Nucleus accumbens (tissue), 56 donors: ENCODE measurements around the gene MCF2L2.
A peak's percentile ranks its signal among the peaks of the same experiment; 100 is the strongest.
"Not testable (repeated sequence)": the region's sequence is repeated elsewhere in the genome, so short reads cannot be mapped to it uniquely, and the experiment has no call there.

ENCODE experiments used
- DNase-seq, 56 donors: peaks; one replicate each; lab custom pipeline; 2025; lab: John Stamatoyannopoulos, UW

Gene MCF2L2

DNA sequence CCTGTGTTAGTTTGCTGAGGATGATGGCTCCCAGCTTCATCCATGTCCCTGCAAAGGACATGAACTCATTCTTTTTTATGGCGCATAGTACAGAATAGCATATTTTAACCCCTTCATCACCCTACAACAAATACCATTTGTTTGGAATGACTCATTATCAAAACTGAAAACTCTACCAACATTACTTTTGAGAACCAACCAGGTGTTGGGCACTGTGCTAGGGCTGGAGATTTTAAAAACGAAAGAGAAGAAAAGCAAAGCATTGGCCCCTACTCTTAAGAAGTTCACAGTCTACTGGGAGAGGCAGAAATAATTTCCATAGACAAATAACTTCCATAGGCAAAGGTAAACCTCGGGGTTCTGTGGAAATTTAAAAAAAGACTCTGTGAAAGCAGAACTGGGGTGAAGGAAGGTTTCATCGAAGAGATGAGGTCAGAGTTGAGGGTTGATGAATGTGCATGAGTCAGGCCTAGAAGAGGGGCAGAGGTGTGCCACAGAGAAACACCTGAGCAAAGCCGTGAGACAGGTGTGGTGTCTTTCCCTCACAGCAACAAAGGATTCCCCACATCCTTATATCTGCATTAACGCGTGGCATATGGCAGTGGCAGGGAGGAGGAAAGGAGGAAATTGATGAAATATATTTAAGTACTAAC lies 51.0 kb downstream of the MCF2L2 start:
- no peak for DNase-seq

DNA sequence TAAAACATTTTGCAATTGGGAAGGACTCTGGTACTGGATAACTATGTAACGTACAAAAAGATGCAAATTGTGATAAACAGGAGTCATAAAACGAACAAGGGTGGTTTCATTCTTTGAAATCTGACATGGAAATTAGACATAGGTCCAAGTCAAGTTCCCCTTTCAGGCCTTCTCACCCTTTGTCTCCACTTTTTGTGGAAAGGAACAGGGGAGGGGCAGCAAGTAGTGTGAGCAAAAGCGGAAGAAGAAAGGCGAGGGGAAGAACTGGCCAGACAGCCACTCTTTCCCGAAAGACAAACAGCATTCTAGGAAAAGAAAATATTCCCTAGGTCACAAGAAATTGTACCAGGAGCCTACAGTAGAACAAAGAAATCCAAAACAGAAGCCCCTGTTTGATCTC lies 52.6 kb downstream of the MCF2L2 start:
- peak in 1 of 56 donors; percentile 16 for DNase-seq

DNA sequence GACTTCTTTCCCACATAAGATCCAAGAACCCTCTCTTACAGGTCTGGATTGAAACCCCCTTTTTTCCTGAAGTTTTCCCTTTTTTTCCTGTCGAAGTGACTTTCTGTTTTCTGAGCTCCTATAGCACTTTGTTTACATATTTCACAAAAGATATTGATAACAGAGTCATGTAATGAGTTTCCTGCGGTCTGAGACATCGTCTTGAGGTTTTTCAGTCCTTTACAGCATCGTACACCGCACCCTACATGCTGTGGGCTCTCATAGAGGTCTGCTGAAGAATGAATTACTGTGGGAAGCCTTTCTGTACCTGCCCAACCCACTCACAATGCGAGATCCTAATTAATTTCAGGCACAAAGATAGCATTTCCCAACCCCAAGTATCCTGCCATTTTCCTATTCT lies 53.1 kb downstream of the MCF2L2 start:
- no peak for DNase-seq

DNA sequence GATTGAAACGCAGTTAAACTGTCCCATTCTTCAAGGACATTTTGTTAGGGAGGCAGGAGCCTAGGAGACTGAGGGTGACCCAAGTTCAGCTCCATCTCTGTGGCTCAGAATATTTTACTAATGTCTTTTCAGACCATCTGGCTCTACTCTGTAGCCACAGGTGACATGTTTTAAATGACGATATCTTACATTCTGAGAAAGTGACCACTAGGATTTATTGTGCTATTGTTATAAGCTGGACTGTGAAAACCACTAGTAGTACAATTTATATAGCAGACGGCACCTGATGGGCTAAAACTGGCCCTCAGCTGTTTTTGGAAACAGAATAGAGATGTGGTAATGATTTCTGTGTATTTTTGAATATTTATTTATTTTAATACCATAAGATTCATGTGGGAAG lies 55.5 kb downstream of the MCF2L2 start:
- no peak for DNase-seq

DNA sequence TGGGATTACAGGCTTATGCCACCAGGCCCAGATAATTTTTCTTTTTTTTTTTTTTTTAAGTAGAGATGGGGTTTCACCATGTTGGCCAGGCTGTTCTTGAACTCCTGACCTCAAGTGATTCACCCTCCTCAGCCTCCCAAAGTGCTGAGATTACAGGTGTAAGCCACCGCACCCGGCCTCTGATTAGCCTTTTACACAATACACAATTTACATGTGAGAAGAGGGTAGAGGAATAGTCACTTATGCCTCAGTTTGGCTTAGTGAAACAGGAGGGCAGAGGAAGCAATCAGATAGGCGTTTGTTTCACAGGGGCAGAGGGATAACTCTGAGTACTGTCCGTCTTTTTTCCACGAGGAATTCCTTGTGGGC lies 56.8 kb downstream of the MCF2L2 start:
- DNase-seq: not testable (repeated sequence)

DNA sequence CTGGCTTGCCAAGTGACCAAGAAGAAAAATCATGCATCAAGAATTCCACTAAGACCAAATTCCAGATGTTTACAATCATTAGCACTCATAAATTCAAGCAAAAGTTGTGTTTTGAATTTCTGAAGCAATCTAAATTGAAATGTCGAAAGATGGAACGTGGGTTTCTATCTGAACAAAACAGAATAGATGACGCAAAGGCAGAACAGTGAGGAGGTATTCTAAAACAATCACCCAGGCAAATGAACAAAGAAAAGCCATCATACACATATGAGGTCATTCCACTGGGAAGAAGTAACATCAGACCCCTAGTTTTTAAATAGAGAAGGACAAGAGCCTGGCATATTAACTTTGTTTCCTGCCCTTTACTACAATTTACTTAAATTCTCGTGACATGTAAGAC lies 58.0 kb downstream of the MCF2L2 start:
- no peak for DNase-seq

DNA sequence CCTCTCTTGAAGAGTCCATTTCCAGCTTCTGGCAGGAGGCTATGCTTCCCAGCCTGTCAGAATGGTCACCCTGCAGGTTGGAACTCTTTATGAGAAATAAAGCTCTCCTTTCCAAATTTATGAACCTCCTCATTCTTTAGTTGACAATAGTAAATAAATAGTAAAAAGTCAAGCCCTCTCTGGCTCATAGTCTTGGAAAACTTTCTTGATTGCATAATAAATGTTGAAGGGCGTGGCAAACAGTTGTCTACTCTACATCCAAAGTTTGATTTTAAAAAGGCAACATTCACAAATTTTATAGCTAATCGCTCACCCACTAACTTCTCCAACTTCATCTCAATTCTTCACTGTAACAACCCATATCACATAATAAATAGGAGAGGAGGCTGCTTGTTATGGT lies 58.8 kb downstream of the MCF2L2 start:
- no peak for DNase-seq

DNA sequence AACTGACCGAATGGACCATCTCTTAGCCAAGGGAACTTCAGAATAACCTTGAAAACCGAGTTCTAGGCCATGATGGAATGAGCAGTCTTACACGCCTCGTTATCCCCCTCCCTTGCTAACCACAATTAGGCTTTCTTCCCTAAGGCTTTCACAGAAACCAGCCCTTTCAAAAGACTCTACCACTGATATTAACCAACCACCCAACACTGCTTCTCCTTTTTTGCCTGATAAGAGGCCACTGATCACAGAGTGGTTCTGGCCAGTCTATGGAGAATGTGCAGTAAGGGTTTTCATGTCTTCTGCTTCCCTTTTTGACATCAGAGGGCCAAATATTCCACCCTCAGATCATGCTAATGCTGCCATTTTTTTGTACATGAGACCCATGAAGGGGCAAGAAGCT lies 59.3 kb downstream of the MCF2L2 start:
- DNase-seq: no peak

DNA sequence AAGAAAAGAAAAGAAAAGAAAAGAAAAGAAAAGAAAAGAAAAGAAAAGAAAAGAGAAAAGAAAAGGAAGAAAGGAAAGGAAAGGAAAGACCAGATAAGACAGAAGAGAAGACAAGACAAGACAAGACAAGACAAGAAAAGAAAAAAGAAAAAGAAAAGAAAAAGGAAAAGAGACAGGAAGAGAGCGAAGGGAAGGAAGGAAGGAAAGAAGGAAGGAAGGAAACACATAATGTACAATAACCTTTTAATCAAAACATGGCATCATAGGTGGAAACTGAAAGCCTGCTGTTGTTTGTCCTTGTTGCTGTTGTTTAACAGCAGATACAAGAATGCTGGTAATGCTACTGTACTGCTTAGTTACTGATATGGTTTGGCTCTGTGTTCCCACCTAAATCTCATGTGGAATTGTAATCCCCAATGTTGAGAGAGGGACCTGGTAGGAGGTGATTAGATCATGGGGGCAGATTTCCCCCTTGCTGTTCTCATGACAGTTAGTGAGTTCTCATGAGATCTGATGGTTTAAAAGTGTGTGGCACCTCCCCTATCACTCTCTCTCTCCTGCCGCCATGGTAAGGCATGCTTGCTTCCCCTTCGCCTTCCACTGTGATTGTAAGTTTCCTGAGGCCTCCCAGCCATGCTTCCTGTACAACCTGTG lies 67.3 kb downstream of the MCF2L2 start:
- no peak for DNase-seq

DNA sequence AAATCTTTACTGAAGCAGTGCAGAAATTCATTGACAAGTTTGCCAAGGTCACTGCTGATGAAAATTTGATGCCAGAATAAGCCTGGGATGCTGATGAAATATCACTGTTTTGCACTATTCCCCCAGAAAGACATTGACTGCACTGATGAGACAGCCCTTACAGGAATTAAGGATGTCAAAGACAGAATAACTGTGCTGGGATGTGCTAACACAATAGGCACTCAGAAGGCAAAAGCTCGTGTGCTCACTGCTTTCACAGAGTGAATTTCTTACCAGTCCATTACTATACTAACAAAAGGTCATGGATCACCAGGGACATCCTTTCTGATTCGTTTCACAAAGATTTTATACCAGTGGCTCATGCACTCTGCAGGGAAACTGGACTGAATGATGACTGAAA lies 69.4 kb downstream of the MCF2L2 start:
- DNase-seq: no peak

DNA sequence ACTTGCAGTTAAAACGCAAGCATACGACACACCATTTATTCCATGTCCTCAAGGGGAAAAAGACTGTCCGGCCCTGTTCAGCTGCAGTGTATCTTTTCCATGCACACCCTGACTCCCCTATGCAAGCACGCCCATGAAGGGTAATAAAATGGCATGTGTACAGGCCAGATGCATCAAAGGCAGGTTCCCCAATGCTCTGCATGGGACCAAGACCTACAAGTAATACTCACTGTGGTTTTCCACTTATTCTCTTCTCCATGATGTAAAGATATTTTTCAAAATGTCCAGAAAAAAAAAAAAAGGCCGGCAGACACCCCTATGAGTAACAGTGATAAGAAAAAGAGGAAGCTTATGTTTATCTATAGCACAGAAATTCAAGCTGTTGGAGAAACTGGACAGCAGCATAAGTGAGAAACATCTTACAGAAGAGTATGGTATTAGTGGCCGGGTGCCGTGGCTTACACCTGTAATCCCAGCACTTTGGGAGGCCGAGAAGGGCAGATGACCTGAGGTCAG lies 70.8 kb downstream of the MCF2L2 start:
- DNase-seq: no peak

DNA sequence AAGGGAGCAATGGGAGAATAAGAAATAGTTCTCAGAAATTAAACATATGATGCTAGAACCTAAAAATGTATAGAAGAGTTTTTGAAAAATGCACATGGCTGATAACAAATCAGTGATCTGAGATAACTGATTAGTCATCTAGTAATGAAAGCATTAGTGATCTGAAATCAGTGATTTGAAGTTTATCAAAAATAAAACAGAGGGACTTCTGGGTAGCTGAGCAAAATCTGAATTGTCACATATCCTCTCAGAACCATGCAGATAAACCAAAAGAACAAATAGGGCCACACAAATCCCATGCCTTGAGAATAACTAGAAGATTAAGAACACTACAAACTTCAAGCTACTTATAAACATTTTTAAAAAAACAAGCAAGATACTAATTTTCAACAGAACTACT lies 71.5 kb downstream of the MCF2L2 start:
- DNase-seq: no peak

DNA sequence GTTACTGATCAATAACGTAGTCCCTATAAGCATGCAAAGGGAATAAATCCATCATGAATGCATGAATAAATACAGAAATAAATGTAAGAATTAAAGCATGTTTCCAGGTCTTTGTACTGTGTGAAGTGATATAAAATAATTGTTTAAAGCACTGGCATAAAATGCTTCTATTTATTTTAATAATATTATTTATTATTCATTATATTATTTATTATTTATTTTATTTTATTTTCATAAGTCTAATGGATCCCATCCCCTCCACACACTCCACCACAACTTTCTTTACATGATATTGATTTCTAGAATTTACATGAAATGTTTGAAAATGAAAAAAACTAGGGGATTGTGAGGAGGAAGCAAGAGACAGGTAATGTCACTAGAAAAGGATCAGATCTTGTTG lies 73.5 kb downstream of the MCF2L2 start:
- no peak for DNase-seq

DNA sequence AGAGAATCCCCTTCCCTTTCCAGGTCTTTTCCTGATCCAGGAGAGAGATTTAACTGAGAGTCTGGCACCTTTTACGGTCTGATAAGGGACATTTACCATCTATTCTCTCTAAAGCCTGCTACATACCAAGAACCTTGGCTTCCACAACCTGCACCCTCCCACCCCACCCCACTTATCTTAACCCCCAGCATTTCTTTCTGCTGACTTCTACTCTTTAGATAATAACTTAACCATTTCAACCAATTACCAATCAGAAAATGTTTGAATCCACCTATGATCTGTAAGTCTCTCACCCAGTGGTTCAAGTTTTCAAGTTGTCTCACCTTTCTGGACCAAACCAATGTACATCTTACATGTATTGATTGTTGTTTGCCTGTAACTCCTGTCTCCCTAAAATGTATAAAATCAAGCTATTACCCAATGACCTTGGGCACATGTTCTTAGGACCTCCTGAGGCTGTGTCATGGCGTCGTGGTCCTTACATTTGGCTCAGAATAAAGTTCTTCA lies 74.0 kb downstream of the MCF2L2 start:
- DNase-seq: no peak

DNA sequence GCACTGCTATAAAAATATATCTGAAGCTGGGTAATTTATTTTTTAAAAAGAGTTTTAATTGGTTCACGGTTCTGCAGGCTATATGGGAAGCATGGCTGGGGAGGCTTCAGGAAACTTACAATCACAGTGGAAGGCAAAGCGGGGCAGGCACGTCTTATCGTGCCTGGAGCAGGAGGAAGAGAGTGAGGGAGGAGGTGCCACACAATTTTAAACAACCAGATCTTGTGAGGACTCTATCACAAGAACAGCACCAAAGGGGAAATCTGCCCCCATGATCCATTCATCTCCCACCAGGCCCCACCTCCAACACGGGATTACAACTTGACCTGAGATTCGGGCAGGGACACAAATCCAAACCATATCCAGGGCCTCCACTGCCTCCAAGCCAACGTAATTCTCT lies 75.0 kb downstream of the MCF2L2 start:
- DNase-seq: no peak

DNA sequence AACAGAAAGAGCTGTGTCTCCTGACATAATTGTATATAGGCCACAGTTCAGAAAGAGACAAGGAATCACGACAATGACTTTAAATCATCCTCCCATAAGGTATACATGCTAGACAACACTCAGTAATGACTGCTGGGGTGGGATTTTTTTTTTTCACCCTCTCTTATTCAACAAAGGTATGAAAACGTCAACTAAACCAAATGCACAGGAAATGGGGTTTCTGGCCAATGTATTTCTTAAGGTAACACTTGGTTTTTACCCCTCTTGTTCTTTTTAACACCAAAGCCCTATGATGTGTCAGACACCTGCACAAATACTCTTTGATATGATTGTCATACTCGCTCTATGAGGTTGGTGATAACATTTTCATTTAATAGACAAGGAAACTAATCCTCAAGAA lies 78.3 kb downstream of the MCF2L2 start:
- no peak for DNase-seq

DNA sequence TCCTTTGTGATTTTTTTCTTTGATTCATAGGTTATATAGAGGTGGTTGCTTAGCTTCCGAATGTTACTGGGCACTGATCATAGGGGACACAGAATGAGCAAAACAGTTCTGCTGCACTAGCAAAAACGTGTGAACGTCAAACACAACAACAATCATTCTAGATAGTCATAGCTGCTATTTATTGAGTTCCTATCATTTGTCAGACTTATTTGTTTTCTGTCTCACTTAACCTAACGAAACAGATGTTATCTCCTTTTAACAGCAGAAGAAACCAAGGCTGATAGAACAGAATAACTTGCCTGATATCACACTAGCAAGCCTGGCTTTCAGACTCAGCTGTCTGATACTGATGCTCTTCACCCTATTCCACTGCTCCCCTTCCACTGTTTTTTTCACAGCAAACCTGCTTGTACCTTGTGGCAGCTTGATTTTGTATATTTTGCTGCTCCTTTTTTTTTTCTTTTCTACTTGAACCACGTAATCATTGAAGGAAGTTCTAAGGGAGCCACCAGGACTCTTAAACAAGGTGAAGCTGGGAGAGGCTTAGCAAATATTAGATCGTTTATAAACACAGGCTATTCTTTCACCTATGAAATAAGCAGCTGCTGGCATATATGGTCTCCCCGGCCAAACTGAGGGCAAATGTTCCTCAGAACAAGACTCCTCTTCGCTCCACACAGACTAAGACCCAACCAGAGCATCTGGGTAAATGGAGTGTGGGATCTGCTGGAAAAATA lies 78.8 kb downstream of the MCF2L2 start:
- no peak for DNase-seq

DNA sequence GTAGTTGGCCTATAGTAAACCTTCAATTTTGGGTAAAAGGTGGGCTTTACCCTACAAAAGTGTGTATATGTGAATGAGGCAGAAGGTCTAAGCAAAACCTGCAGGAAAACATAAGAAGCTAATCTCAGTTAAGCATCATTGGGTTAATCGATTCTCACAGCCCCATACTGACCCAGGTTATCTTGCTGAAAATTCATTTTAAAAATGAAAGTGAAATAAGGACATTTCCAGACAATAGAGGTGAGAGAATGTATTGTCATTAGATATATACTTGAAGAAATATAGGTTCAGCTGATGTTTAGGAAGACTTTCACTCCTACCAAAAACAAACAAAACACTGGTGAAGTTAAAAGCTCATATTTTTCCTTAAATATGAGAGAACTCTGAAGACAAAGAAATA lies 85.6 kb downstream of the MCF2L2 start:
- no peak for DNase-seq

DNA sequence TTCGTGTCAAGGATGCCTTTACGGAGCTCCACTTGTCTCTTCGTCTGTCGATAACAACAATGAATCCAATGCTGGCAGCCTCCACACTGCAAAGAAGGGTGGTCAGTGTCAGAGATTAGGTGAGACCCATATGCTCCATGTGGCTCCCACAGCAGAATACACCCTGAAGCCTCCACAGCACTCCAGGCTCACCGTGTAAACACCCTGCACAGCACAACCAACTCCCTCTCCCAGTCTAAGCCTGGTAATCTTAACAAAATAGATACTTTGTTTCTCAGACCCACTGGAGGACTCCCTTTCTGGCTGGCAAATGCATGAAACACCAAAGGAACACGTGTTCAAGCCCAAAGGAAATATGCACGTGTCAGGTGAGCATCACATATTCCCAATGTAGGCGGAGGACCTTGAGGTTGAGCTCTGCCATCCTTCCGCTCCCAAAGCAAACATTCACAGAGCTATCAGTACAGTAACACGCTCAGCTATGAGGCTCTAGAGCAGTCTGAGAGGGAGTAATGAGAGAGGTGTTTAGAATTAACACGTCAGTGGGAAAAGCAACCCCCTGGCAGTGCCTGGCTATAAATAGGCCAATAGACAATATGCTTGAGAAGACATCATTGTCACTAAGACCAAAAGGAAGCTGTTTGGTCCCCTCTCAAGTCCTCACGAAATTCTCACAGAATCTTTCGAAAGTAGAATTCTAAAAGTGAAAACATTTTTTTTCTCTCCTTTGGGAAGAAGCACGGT lies 86.7 kb downstream of the MCF2L2 start:
- DNase-seq: peak in 1 of 56 donors; percentile 5

DNA sequence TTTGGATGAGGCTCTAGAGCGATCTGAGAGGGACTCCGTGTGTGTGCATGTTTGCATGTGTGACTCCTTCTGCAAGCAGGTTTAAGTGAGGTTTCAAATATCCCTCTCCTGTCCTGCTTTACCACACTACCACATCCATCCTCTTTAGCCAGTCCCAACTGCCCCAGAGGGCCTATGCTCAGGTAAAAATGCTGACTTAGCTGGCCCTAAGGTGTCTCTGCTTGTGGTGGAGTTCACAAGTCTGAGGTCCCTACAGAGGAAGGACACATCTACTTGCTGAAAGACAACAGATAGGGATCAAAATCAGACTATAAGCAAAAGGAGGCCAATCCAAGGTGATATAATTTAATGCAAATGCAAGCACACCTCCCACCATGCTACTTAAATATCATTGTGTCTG lies 88.2 kb downstream of the MCF2L2 start:
- DNase-seq: no peak
